ENCODE measurements around the gene ALOX12B.
A peak's percentile ranks its signal among the peaks of the same experiment; 100 is the strongest.

ALOX12B gene

GRCh38 chr17:8100763-8101162 lies 13.2 kb upstream of the ALOX12B start:
- H3K27ac ChIP-seq (ENCODE audit: low read length) = no peak overlapping the region
- H3K4me1 ChIP-seq (ENCODE audit: control insufficient read depth in 1 of 2, insufficient read depth in 2 of 2, low read length in 2 of 2) = no peaks in the 10 kb centered on the region
- H3K36me3 ChIP-seq (ENCODE audit: control insufficient read depth in 1 of 2, insufficient read depth in 2 of 2, low read length in 2 of 2) = no peaks in the 10 kb centered on the region
- H3K4me3 ChIP-seq (ENCODE audit: low read depth in 1 of 2, low read length in 2 of 2) = no peak overlapping the region
- H3K27me3 ChIP-seq (ENCODE audit: low read depth, low read length) = peaks cover 4% of the 10 kb centered on the region
- no peaks in the 10 kb centered on the region for H3K9me3 ChIP-seq (ENCODE audit: control insufficient read depth in 1 of 2, low read length in 2 of 2)

- Histone ChIP-seq H3K4me3 (ENCODE audit: low read depth in 1 of 2, low read length in 2 of 2) (no peak overlapping the region), H3K36me3 (ENCODE audit: control insufficient read depth in 1 of 2, insufficient read depth in 2 of 2, low read length in 2 of 2) (no peaks in the 10 kb centered on the region), H3K27ac (ENCODE audit: low read length) (no peak overlapping the region), H3K9me3 (ENCODE audit: control insufficient read depth in 1 of 2, low read length in 2 of 2) (no peaks in the 10 kb centered on the region), H3K27me3 (ENCODE audit: low read depth, low read length) (peaks cover 6% of the 10 kb centered on the region), H3K4me1 (ENCODE audit: control insufficient read depth in 1 of 2, insufficient read depth in 2 of 2, low read length in 2 of 2) (no peaks in the 10 kb centered on the region)
These were observed 12.6 kb upstream of the ALOX12B start for GRCh38 chr17:8100111-8100510.

GRCh38 chr17:8096541-8096940 lies 9.0 kb upstream of the ALOX12B start:
- Histone ChIP-seq H3K4me3 (ENCODE audit: low read depth in 1 of 2, low read length in 2 of 2) (no peak overlapping the region), H3K27ac (ENCODE audit: low read length) (no peak overlapping the region), H3K36me3 (ENCODE audit: control insufficient read depth in 1 of 2, insufficient read depth in 2 of 2, low read length in 2 of 2) (no peaks in the 10 kb centered on the region), H3K27me3 (ENCODE audit: low read depth, low read length) (peaks cover 6% of the 10 kb centered on the region), H3K4me1 (ENCODE audit: control insufficient read depth in 1 of 2, insufficient read depth in 2 of 2, low read length in 2 of 2) (no peaks in the 10 kb centered on the region), H3K9me3 (ENCODE audit: control insufficient read depth in 1 of 2, low read length in 2 of 2) (no peaks in the 10 kb centered on the region)

GRCh38 chr17:8095361-8095760 lies 7.8 kb upstream of the ALOX12B start:
- no peaks in the 10 kb centered on the region for H3K4me1 ChIP-seq (ENCODE audit: control insufficient read depth in 1 of 2, insufficient read depth in 2 of 2, low read length in 2 of 2)
- H3K27ac ChIP-seq (ENCODE audit: low read length) = no peak overlapping the region
- peaks cover 8% of the 10 kb centered on the region for H3K27me3 ChIP-seq (ENCODE audit: low read depth, low read length)
- H3K9me3 ChIP-seq (ENCODE audit: control insufficient read depth in 1 of 2, low read length in 2 of 2) = no peaks in the 10 kb centered on the region
- H3K36me3 ChIP-seq (ENCODE audit: control insufficient read depth in 1 of 2, insufficient read depth in 2 of 2, low read length in 2 of 2) = no peaks in the 10 kb centered on the region
- no peak overlapping the region for H3K4me3 ChIP-seq (ENCODE audit: low read depth in 1 of 2, low read length in 2 of 2)

- H3K27ac ChIP-seq (ENCODE audit: low read length) = no peak overlapping the region
- no peak overlapping the region for H3K4me3 ChIP-seq (ENCODE audit: low read depth in 1 of 2, low read length in 2 of 2)
- H3K27me3 ChIP-seq (ENCODE audit: low read depth, low read length) = peaks cover 16% of the 10 kb centered on the region
- H3K36me3 ChIP-seq (ENCODE audit: control insufficient read depth in 1 of 2, insufficient read depth in 2 of 2, low read length in 2 of 2) = no peaks in the 10 kb centered on the region
- no peaks in the 10 kb centered on the region for H3K4me1 ChIP-seq (ENCODE audit: control insufficient read depth in 1 of 2, insufficient read depth in 2 of 2, low read length in 2 of 2)
- no peaks in the 10 kb centered on the region for H3K9me3 ChIP-seq (ENCODE audit: control insufficient read depth in 1 of 2, low read length in 2 of 2)
These were observed 3.6 kb upstream of the ALOX12B start for GRCh38 chr17:8091033-8091687.

GRCh38 chr17:8089728-8090127 lies 2.2 kb upstream of the ALOX12B start:
- H3K4me3 ChIP-seq (ENCODE audit: low read depth in 1 of 2, low read length in 2 of 2) = no peak overlapping the region
- no peaks in the 10 kb centered on the region for H3K9me3 ChIP-seq (ENCODE audit: control insufficient read depth in 1 of 2, low read length in 2 of 2)
- peaks cover 10% of the 10 kb centered on the region for H3K27me3 ChIP-seq (ENCODE audit: low read depth, low read length)
- H3K4me1 ChIP-seq (ENCODE audit: control insufficient read depth in 1 of 2, insufficient read depth in 2 of 2, low read length in 2 of 2) = no peaks in the 10 kb centered on the region
- no peak overlapping the region for H3K27ac ChIP-seq (ENCODE audit: low read length)
- H3K36me3 ChIP-seq (ENCODE audit: control insufficient read depth in 1 of 2, insufficient read depth in 2 of 2, low read length in 2 of 2) = no peaks in the 10 kb centered on the region

- no peaks in the 10 kb centered on the region for H3K4me1 ChIP-seq (ENCODE audit: control insufficient read depth in 1 of 2, insufficient read depth in 2 of 2, low read length in 2 of 2)
- H3K27me3 ChIP-seq (ENCODE audit: low read depth, low read length) = peaks cover 10% of the 10 kb centered on the region
- no peaks in the 10 kb centered on the region for H3K9me3 ChIP-seq (ENCODE audit: control insufficient read depth in 1 of 2, low read length in 2 of 2)
- H3K27ac ChIP-seq (ENCODE audit: low read length) = no peak overlapping the region
- H3K4me3 ChIP-seq (ENCODE audit: low read depth in 1 of 2, low read length in 2 of 2) = no peak overlapping the region
- H3K36me3 ChIP-seq (ENCODE audit: control insufficient read depth in 1 of 2, insufficient read depth in 2 of 2, low read length in 2 of 2) = no peaks in the 10 kb centered on the region
These were observed 375 bp upstream of the ALOX12B start for GRCh38 chr17:8087952-8088230.

GRCh38 chr17:8084250-8084649 lies 3.3 kb downstream of the ALOX12B start:
- no peaks in the 10 kb centered on the region for H3K36me3 ChIP-seq (ENCODE audit: control insufficient read depth in 1 of 2, insufficient read depth in 2 of 2, low read length in 2 of 2)
- H3K4me1 ChIP-seq (ENCODE audit: control insufficient read depth in 1 of 2, insufficient read depth in 2 of 2, low read length in 2 of 2) = peaks cover 0 to 10% of the 10 kb centered on the region in 2 donors
- no peaks in the 10 kb centered on the region for H3K9me3 ChIP-seq (ENCODE audit: control insufficient read depth in 1 of 2, low read length in 2 of 2)
- peaks cover 13% of the 10 kb centered on the region for H3K27me3 ChIP-seq (ENCODE audit: low read depth, low read length)
- H3K4me3 ChIP-seq (ENCODE audit: low read depth in 1 of 2, low read length in 2 of 2) = no peak overlapping the region
- no peak overlapping the region for H3K27ac ChIP-seq (ENCODE audit: low read length)

GRCh38 chr17:8082292-8082691 lies 5.2 kb downstream of the ALOX12B start:
- Histone ChIP-seq H3K27me3 (ENCODE audit: low read depth, low read length) (peaks cover 15% of the 10 kb centered on the region), H3K9me3 (ENCODE audit: control insufficient read depth in 1 of 2, low read length in 2 of 2) (no peaks in the 10 kb centered on the region), H3K4me3 (ENCODE audit: low read depth in 1 of 2, low read length in 2 of 2) (no peak overlapping the region), H3K27ac (ENCODE audit: low read length) (no peak overlapping the region), H3K36me3 (ENCODE audit: control insufficient read depth in 1 of 2, insufficient read depth in 2 of 2, low read length in 2 of 2) (no peaks in the 10 kb centered on the region), H3K4me1 (ENCODE audit: control insufficient read depth in 1 of 2, insufficient read depth in 2 of 2, low read length in 2 of 2) (peaks cover 0 to 12% of the 10 kb centered on the region in 2 donors)

- Histone ChIP-seq H3K27ac (ENCODE audit: low read length) (no peak overlapping the region), H3K4me1 (ENCODE audit: control insufficient read depth in 1 of 2, insufficient read depth in 2 of 2, low read length in 2 of 2) (peaks cover 0 to 12% of the 10 kb centered on the region in 2 donors), H3K36me3 (ENCODE audit: control insufficient read depth in 1 of 2, insufficient read depth in 2 of 2, low read length in 2 of 2) (no peaks in the 10 kb centered on the region), H3K4me3 (ENCODE audit: low read depth in 1 of 2, low read length in 2 of 2) (no peak overlapping the region), H3K9me3 (ENCODE audit: control insufficient read depth in 1 of 2, low read length in 2 of 2) (no peaks in the 10 kb centered on the region), H3K27me3 (ENCODE audit: low read depth, low read length) (peaks cover 15% of the 10 kb centered on the region)
These were observed 5.6 kb downstream of the ALOX12B start for GRCh38 chr17:8081876-8082275.

- Histone ChIP-seq H3K4me1 (ENCODE audit: control insufficient read depth in 1 of 2, insufficient read depth in 2 of 2, low read length in 2 of 2) (peaks cover 0 to 12% of the 10 kb centered on the region in 2 donors), H3K9me3 (ENCODE audit: control insufficient read depth in 1 of 2, low read length in 2 of 2) (no peaks in the 10 kb centered on the region), H3K27ac (ENCODE audit: low read length) (no peak overlapping the region), H3K4me3 (ENCODE audit: low read depth in 1 of 2, low read length in 2 of 2) (no peak overlapping the region), H3K36me3 (ENCODE audit: control insufficient read depth in 1 of 2, insufficient read depth in 2 of 2, low read length in 2 of 2) (no peaks in the 10 kb centered on the region), H3K27me3 (ENCODE audit: low read depth, low read length) (peaks cover 15% of the 10 kb centered on the region)
These were observed 6.7 kb downstream of the ALOX12B start for GRCh38 chr17:8080799-8081219.

- Histone ChIP-seq H3K36me3 (ENCODE audit: control insufficient read depth in 1 of 2, insufficient read depth in 2 of 2, low read length in 2 of 2) (no peaks in the 10 kb centered on the region), H3K27me3 (ENCODE audit: low read depth, low read length) (peaks cover 15% of the 10 kb centered on the region), H3K4me1 (ENCODE audit: control insufficient read depth in 1 of 2, insufficient read depth in 2 of 2, low read length in 2 of 2) (peaks cover 0 to 12% of the 10 kb centered on the region in 2 donors), H3K27ac (ENCODE audit: low read length) (no peak overlapping the region), H3K4me3 (ENCODE audit: low read depth in 1 of 2, low read length in 2 of 2) (peak overlapping the region; percentile 26 to 62), H3K9me3 (ENCODE audit: control insufficient read depth in 1 of 2, low read length in 2 of 2) (no peaks in the 10 kb centered on the region)
These were observed 7.2 kb downstream of the ALOX12B start for GRCh38 chr17:8080208-8080798.

All from muscle layer of duodenum (tissue), 2 donors.